NOMO-1 treated with dmso at 0.1 percent for 144 hours (cell line): Measurements from ENCODE around the gene ZNRF1.
"Not testable (repeated sequence)": the region's sequence is repeated elsewhere in the genome, so short reads cannot be mapped to it uniquely, and the experiment has no call there.

Source experiments
- DNase-seq: peaks from one replicate; lab custom pipeline; 2025; ENCODE audit not compliant: unreplicated experiment; lab: John Stamatoyannopoulos, UW

Gene ZNRF1

DNA sequence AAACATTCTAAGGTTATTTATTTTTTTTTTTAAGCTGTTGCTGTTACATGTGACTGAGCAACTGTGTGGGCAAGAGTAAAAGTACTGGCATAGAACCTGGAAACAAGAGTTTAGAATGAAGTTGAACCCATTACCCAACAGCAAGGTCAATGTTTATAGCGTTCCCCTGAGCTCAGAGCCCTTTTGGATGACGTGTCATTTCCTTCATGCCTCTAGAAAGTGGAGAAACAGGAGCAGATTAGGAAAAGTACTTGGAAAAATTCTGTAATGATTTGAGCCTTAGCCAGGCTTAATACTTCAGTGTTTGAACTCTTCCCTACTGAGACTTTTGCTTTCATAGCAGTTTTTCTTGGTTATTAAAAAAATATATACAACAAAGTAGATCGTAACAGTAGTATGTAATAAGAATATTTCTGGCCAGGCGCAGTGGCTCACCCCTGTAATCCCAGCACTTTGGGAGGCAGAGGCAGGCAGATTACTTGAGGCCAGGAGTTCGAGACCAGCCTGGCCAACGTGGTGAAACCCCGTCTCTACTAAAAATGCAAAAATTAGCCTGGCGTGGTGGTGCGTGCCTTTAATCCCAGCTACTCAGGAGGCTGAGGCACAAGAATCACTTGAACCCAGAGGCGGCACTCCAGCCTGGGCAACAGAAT is 27.5 kb downstream of the ZNRF1 start:
- not testable (repeated sequence) for DNase-seq

DNA sequence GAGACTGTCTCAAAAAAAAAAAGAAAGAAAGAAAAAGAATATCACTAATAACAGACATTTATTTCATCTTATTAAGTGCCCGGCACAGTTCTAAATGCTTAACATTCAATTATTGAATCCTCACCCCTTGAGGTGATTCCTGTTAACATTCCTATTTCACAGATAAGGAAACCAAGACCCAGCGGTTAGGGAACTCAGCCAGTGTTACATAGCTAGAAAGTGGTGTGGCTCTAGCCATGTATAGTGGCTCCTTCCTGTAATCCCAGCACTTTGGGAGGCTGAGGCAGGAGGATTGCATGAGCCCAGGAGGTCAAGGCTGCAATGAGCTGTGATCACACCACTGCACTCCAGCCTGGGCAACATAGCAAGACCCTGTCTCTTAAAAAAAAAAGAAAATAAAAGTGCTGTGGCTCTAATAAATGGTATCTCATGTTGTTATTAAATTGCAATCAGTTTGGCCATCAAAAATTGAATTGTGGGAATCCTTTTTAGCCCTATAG is 28.1 kb downstream of the ZNRF1 start:
- no peak for DNase-seq

DNA sequence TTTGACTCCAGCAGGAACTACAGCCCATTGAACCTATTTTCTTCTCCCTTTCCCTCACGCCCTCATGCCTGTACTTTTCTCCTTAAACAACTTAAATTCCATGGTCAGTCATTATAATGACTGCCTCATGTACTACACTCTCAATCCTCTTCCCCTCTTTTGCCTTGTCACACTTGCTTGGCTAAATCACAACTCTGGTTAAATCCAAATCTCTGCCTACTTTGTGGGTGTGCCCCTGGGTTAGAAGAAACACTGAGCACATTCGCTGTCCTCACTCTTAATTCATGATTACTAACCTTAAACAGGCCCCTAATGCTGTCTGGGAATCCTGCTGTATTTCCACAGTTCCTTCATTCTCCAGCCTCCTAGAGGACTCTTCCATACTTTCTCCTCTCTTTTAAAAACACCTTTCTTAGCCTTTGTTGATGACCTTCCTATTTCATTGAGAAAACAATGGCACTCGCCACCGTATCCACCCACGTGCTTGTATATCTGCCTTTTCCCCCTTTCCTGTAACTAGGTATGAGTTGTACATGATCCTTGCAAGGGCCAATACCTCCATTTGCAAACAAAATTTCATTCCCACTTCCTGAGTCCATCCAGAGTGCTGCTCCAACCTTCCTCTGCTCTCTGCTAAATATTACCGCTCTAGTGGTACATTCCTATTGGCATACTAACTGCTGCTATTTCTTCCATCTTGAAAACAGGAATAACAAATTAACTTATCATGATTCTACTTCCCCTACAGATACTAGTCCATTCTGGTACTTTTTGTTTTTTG is 28.9 kb downstream of the ZNRF1 start:
- DNase-seq: no peak

DNA sequence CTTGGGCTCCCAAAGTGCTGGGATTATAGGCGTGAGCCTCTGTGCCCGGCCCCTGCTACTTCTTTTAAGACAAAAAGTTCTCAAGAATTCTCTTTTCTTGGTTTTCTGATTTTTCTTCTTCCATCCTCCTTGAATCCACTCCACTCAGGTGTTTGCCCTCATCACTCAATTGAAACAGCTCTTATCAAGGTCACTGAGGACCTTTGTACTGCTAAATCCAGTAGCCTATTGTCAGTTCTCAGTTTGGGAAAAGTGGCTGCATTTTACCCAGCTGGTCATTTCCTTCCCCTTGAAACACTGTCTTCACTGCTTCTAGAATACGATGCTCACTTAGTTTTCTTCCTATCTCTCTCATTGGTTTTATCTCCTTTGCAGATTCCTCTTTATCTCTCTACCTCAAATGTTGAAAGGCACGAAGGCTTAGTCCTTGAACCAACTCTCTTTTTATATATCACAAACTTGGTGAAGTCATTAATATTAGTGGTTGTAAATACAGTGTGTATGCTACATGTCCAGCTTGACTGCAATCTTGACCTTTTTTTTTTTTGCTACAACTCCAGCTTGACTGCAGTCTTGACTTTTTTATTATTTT is 29.8 kb downstream of the ZNRF1 start:
- no peak for DNase-seq

DNA sequence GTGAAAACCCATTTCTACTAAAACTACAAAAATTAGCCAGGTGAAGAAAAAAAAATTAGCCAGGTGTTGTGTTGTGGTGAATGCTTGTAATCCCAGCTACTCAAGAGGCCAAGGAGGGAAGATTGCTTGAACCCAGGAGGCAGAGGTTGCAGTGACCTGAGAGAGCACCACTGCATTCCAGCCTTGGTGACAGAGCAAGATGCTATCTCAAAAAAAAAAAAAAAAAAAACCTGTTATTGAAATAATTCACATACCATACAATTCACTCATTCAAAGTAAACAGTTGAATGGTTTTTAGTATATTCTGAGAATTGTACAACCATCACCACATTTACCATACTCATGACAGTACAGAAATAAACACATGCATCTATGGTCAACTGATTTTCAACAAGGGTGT is 31.0 kb downstream of the ZNRF1 start:
- DNase-seq: no peak

DNA sequence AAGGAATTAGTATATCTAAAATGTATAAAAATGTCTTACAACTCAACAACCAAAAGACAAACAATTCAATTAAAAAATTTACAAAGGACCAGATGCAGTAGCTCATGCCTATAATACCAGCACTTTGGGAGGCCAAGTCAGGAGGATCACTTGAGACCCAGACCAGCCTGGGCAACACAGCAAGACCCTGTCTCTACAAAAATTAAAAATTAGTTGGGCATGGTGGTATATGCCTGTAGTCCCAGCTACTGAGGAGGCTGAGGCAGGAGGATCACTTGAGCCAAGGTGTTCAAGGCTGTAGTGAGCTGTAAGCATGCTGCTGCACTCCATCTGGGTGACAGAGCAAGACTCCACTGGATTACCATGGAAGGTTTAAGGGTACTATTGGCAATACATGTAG is 33.8 kb downstream of the ZNRF1 start:
- DNase-seq: no peak

DNA sequence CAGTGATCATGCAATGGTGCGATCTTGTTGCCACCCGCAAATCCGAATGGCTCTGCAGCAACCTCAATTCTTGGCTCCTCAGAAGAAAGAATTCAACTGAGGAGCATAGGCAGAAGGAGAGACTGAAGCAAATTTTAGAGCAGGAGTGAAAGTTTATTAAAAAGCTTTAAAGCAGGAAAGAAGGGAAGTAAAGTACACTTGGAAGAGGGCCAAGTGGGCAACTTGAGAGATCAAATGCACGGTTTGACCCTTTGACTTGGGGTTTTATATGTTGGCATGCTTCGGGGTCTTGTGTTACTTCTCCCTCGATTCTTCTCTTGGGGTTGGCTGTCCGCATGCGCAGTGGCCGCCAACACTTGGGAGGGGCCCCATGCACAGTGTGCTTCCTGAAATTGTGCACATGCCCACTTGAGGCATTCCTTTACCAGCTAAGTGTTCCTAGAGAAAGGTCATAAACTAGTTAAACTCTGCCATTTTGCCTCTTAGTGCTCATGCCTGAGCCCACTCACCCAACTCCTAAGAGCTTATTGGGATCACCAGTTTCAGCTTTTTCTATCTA is 36.7 kb downstream of the ZNRF1 start:
- no peak for DNase-seq

DNA sequence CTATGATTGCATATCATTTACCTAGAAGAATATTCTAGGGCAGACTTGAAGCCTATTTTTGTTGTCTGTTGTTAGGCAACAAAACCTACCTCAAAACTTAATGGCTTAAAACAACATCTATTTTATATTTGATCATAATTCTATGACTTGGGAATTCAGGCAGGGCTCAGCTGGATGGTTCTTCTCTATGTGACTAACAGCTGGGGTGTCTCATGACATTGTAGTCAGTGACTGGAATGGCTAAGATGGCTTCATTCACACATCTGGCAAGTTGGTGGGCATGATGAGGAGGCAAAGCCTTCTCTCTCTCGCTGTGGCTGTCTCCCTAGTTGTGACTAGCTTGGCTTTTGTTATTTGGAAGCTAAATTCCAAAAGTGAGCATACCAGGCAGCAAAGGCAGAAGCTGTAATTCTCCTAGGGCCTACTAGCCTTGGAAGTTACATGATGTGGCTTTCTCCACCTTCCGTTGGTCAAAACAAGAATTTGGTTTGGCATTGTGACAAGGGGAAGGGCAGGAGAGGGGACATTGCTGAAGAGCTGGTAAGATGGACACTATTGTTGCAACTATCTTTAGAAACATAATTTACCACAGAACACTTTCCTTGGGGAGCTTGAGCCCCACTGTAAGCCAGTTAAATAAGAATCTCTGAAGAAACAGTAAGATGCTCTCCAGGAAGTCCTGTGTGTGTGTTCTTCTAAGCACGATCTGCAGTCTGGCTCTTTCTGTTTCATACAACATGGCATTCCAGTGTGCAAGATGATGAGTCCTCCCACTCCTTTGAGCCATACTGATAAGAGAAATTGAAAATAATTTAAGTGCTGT is 39.4 kb downstream of the ZNRF1 start:
- no peak for DNase-seq

DNA sequence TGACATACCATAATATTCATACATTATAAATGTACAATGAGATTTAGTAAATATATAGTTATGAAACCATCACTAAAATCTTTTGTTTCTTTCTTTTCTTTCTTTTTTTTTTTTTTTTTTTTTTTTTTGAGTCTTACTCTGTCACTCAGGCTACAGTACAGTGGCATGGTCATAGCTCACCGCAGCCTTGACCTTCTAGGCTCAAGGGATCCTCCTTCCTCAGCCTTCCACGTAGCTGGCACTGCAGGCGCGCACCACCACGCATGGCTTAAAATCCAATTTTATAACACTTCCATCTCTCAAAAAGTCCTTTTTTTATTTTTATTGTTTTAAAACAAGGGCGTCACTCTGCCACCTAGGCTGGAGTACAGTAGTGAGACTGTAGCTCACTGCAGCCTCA is 41.1 kb downstream of the ZNRF1 start:
- no peak for DNase-seq

DNA sequence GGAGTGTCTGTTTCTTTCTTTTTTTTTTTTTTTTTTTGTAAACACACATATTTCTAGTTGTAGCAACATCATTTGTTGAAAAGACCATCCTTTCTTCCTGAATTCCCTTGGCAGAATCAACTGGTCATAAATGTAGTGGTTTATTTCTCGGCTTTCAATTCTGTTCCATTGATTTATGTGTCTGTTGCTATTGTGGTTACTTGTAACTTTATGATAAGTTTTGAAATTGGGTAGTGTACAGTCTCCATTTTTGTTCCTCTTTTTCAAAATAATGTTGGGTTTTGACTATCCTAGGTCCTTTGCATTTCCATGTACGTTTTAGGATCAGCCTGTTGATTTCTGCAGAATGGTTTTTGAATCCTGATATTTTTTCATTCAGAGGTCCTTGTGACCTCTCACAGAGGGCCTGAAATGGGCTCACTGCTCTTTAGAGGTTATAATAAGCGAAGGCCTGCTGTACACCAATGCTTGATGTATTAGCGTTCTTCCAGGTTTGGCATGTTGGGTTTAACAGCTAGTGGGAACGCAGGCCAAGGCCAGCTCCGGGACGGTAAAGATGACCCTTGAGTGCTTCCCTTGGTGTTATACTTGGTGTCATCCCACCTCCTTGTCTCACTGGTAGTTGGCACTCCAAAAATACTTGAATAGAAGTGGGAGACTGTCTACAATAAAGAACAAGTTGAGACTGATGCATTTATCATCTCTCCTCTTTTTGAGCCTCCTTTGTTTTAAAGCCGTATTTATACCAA is 43.8 kb downstream of the ZNRF1 start:
- peak; percentile 50 for DNase-seq

DNA sequence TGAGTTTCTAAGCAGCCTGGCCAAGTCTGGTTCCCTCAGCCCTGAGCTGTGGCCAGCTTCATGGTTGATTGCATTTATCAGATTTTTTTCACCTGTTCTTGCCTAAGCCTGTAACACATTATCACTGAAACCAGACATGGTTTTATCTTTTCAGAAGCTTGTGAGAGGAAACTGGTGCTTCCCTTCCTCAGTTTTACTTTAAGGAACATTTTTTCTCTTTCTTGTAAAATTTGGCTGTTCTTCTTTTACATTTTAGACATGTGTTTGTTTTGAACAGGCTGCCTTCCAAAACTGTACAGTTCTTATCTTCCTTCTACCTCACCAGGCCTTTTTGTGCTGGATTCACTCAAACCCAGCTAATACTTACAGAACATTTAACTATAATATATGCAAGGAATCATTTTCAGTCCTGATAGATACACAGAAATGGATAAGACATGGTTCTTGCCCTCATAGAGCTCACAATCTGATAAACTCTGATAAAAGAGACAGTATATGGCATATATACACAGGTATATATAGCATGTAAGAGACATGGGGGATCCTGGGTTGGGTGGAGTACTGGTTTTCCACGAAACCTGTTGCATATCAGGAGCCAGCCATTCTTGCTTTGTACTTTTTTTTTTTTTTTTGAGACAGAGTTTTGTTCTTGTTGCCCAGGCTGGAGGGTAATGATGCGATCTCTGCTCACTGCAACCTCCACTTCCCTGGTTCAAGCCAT is 44.5 kb downstream of the ZNRF1 start:
- no peak for DNase-seq

DNA sequence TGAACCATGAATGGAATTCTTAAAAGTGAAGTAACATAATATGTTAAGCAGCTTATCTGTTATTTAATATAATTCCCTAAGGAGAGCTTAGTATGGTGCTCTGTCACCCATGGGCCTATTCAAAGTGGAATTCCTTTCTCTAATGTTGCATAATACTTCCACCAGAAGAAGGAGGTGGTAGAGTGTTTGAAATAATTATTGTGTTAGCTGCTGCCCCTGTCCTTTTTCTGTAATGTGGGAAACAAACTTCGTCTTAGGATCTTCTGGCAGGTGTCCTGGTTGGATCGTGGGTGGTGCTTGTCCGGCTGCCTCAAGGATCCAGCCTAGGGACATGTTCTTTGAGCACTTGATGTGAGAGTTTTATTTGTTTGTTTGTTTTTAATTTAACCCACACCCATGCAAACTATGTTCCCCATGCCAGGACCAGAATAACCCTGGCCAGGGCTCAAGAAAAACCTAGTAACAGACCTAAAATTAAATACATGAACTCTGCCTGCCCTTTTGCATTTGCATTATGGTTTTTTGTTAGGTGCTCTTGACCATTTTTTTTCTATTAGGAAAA is 46.1 kb downstream of the ZNRF1 start:
- no peak for DNase-seq

DNA sequence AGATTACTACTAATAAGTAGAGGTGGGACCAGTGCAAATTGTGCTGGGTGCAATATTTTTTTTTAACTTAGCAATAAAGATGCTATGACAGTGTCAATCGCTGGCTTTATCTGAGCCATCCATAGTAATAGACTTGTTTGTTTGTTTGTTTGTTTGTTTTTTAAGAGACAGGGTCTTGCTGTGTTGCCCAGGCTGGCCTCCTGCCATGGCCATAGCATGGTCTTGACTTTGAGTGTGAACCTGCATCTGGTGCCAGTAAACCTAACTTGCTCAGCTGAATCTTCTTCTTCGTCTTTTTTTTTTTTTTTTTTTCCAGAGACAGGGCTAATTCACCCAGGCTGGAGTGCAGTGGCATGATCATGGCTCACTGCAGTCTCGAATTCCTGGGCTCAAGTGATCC is 46.6 kb downstream of the ZNRF1 start:
- DNase-seq: no peak

DNA sequence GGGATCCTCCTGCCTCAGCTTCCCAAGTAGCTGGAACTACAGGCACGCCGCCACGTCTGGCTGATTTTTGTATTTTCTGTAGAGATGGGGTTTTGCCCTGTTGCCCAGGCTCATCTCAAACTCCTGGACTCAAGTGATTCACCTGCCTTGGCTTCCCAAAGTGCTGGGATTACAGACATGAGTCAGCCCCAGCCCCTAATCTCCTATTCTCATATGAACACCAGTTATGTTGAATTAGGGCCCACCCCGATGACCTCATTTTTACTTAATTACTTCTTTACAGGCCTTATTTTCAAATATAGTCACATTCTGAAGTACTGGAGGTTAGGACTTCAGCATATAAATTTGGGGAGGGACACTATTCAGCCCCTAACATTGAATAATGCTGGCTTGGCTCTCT is 49.2 kb downstream of the ZNRF1 start:
- no peak for DNase-seq

DNA sequence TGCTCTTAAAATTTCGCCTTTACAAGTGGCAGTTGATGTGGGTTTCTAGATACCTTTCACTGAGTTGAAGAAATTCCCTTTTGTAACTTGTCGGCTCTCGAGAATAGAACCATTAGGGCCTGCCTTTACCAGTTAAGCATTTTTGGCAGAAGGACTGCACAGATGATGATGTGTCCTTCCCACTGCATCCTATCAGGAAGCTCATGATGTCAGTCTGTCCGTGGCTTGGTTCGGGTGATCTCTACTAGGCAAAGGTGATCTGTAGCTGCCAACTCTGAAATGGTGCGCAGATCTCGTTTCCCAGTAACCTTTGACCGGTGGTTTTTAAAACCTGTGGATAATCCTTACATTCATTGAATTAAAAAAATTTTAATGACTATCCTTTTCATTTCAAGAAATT is 49.7 kb downstream of the ZNRF1 start:
- DNase-seq: no peak

DNA sequence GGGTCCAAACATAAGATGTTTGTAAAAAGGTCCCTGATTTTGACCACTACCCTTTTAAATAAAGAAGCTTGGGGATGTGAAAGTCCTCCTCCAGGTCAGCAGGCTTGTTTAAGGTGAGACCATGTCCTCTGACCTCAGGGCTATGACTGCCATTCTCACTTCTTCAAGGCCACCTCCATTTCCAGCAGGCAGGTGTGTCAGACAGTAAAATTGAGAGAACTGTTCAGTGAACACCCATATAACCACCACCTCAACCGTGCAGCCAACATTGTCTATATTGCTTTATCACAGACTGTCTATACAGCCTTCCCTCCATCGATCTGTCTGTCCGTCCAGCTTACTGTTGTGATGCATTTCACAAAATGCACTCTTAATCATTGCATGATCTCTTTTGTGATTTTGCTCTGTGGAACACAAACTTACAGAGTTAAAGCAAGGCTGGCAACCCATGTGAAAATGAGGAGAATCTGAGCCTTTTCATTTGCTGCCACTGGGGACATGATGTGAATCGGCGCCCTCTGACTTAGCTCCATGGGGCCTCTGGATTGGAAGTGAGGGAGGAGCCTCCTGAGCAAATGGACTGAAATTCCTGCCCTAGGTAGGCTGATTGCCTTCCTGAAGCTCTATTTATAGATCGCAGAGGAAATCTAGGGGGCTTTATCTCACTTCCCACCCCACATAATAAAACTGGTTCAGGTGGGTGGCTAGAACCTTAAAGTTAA is 53.8 kb downstream of the ZNRF1 start:
- DNase-seq: no peak

DNA sequence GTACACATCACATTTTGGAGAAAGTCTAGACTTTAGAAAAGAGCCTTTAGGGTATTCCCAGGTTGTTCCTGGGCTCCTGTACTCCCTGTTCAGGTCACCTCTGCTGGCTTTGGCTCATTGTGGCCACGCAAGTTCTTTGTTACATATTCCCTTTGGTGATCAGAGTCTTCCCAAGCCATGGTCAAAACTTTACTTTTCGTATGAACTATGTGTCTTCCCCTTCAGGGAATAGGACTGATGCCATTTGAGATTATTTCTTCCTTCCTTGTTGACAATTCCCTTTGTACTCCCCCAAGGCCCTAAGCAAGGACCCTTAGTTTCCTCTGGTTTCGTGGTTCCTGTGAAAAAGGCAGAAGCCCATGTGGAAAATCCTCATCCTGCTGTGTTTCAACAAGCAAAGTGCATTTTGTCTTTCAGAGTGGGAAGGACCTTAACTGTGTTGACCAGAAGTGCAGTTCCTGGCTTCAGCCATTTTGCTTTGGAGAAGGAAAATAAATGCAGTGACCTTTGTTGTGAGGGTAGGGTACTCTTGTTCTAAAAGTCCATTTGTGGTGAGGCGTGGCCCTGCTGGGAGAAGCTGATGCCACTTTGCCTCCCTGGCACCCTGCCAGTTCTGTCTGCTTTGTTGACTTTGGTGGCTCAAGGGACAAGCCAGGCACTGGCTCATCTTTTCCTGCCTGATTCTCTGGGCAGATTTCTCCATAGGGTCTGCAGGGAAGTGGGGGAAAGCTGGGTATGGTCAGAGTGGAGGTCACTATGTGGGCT is 55.1 kb downstream of the ZNRF1 start:
- DNase-seq: no peak

DNA sequence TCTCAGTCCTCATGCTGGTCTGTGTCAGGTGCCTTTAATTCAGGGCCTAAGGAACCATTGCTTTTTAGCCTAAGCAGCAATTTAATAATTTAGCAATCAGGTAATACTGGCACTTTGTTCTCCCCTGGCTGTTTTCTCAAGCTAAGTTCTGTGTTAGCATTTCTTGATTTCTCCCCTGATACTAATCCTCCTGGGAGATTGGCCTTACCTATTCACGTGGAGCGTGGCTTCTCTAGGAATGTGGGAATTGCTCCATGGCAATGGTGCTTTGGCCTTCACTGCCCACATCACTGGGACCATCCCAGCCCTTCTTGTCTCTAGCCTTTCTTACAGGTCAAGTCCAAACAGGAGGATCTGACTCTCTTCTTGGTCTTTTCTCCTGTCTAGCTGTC is 55.7 kb downstream of the ZNRF1 start:
- no peak for DNase-seq
